Endodermal cell (in vitro differentiated cells): ENCODE data around the gene LRRC28. TPM values are rescaled to one million over a fixed set of nuclear protein-coding genes. Genes with fewer than 3 reads are reported as not detected.

Experiments
- DNase-seq: peaks from one replicate; pipeline ENCODE4 v3.0.0-alpha.2; 2017
- H3K27ac ChIP-seq: 2 replicates; pipeline ENCODE4 v1.5.1; 2013; ENCODE audit warnings: mild to moderate bottlenecking, low read depth, low read length, moderate library complexity
- H3K27me3 ChIP-seq: 2 replicates; pipeline ENCODE4 v1.6.1; 2013; ENCODE audit warnings: mild to moderate bottlenecking, low read length, moderate library complexity; ENCODE audit not compliant: insufficient read depth, control insufficient read depth, poor library complexity, severe bottlenecking
- H3K36me3 ChIP-seq: 2 replicates; pipeline ENCODE4 v1.7.0; 2013; ENCODE audit warnings: mild to moderate bottlenecking, low read length, moderate library complexity; ENCODE audit not compliant: control insufficient read depth, insufficient read depth
- H3K4me1 ChIP-seq: one replicate; pipeline ENCODE4 v1.7.0; 2013; ENCODE audit warnings: low read length; ENCODE audit not compliant: control insufficient read depth, insufficient read depth
- H3K4me3 ChIP-seq: 2 replicates; pipeline ENCODE4 v1.5.1; 2013; ENCODE audit warnings: mild to moderate bottlenecking, low read length, moderate library complexity
- H3K9ac ChIP-seq: 2 replicates; pipeline ENCODE4 v1.6.1; 2013; ENCODE audit warnings: mild to moderate bottlenecking, low read length, moderate library complexity; ENCODE audit not compliant: poor library complexity, severe bottlenecking; ENCODE audit errors: extremely low read depth
- H3K9me3 ChIP-seq: 2 replicates; pipeline ENCODE4 v1.6.1; 2013; ENCODE audit warnings: mild to moderate bottlenecking, low read length, moderate library complexity; ENCODE audit not compliant: control insufficient read depth
- H3K27ac Mint-ChIP-seq: 2 replicates; pipeline ENCODE4 v1.8.0; 2020; ENCODE audit warnings: mixed read lengths
- H3K27me3 Mint-ChIP-seq: 2 replicates; pipeline ENCODE4 v1.8.0; 2021; ENCODE audit warnings: mild to moderate bottlenecking, mixed read lengths; ENCODE audit not compliant: insufficient read depth
- H3K36me3 Mint-ChIP-seq: 2 replicates; pipeline ENCODE4 v1.8.0; 2020; ENCODE audit warnings: low read depth, mixed read lengths
- H3K4me1 Mint-ChIP-seq: 2 replicates; pipeline ENCODE4 v1.8.0; 2020; ENCODE audit warnings: mixed read lengths
- H3K4me3 Mint-ChIP-seq: 2 replicates; pipeline ENCODE4 v1.8.0; 2020; ENCODE audit warnings: mild to moderate bottlenecking, moderate library complexity, mixed read lengths
- H3K9me3 Mint-ChIP-seq: 2 replicates; pipeline ENCODE4 v1.8.0; 2020; ENCODE audit warnings: mild to moderate bottlenecking, mixed read lengths
- CTCF ChIP-seq: fragments of 200-600 bp; sonication (generic); conservative IDR thresholded peaks from 2 replicates; pipeline ENCODE4 v1.5.0; 2021; ENCODE audit warnings: antibody characterized with exemption, mild to moderate bottlenecking
- WGBS, 2 experiments: methylation state at CpG; one replicate each; pipeline versions ENCODE4 v1.1.5 to v1.1.7; 2013; ENCODE audit warnings: missing lambda C conversion rate in 2 of 2, mixed read lengths in 1 of 2; ENCODE audit not compliant: insufficient coverage in 1 of 2, insufficient read length in 1 of 2; 5-methylcytosine and 5-hydroxymethylcytosine counted together
- total RNA-seq, 2 donors: library from RNA; stranded (reverse); fragmentation: NEBNext Ultra II Directional in 1 of 2; extraction: Animal tissue kit (Norgen Biotek cat#: 25700) in 1 of 2; gene quantifications; 2 replicates in 1 of 2; 3 replicates in 1 of 2; pipeline ENCODE4 v1.2.1, GENCODE V29; 2021

The LRRC28 gene
- total RNA-seq, 2 donors from 2014 or later = 26.1 to 35.5 TPM

DNA sequence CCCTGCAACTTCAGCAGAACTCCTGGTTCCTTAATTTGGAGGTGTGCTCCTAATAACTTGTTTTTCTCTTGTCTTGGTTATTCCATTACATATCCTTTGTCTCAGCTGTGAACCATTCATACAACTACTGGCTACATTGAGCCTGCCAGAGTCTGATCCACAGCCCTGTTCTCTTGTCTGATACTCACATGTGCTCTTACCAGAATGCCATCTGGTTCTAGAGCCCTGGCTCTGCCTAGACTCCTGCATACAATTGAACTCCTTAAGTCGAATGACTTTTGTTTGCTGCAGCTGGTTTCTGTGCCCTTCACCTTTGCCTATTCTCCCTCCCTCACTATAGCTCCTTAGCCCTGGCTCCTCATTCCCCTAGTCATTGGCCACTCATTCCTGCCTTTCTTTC, 85.5 kb downstream of the LRRC28 start:
- Histone ChIP-seq H3K27ac (no peak overlapping the region), H3K9ac (no peak overlapping the region), H3K9me3 (no peaks in the 10 kb centered on the region), H3K27me3 (no peaks in the 10 kb centered on the region), H3K4me1 (no peaks in the 10 kb centered on the region), H3K36me3 (no peaks in the 10 kb centered on the region), H3K4me3 (no peak overlapping the region)
- TF ChIP-seq CTCF = no peak
- Mint-ChIP-seq H3K27me3 (no peaks in the 10 kb centered on the region), H3K9me3 (no peaks in the 10 kb centered on the region), H3K27ac (no peak overlapping the region), H3K4me1 (peaks cover 4% of the 10 kb centered on the region), H3K4me3 (no peak overlapping the region), H3K36me3 (no peaks in the 10 kb centered on the region)
- DNase-seq = no peak
- WGBS, 2 experiments = 81 to 100% methylated on average over 1 of the region's 1 CpG

DNA sequence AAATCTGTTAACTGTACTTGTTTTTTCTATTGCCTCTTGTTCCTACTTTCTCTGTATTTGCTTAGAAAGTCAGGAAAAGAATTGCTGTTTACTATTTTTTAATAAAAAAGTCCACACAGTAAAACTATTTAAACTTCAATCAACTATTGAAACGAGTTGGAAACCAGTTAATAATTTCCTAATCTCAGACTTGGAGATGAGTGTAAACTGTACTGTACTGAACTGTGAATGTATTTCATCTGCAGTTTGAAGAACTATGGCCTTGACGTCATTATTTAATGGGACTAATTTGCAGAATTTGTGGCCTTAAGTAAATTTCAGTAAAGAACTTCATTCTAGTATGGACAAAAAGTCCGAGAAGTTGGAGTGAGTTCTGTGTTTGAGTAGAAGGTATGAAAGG, 89.1 kb downstream of the LRRC28 start:
- no peaks in the 10 kb centered on the region for H3K36me3 ChIP-seq
- no peak for DNase-seq
- H3K27me3 ChIP-seq = no peaks in the 10 kb centered on the region
- H3K27ac ChIP-seq = no peak overlapping the region
- no peak overlapping the region for H3K9ac ChIP-seq
- Mint-ChIP-seq H3K36me3 (no peaks in the 10 kb centered on the region), H3K4me3 (no peak overlapping the region), H3K9me3 (no peaks in the 10 kb centered on the region), H3K27ac (no peak overlapping the region), H3K27me3 (no peaks in the 10 kb centered on the region), H3K4me1 (no peaks in the 10 kb centered on the region)
- no peaks in the 10 kb centered on the region for H3K9me3 ChIP-seq
- no peak for TF ChIP-seq CTCF
- no peak overlapping the region for H3K4me3 ChIP-seq
- H3K4me1 ChIP-seq = no peaks in the 10 kb centered on the region
- 80 to 89% methylated on average over 3 of the region's 3 CpGs for WGBS, 2 experiments

- no peak for TF ChIP-seq CTCF
- Mint-ChIP-seq H3K27me3 (no peaks in the 10 kb centered on the region), H3K36me3 (no peaks in the 10 kb centered on the region), H3K4me1 (no peaks in the 10 kb centered on the region), H3K27ac (no peak overlapping the region), H3K4me3 (no peak overlapping the region), H3K9me3 (no peaks in the 10 kb centered on the region)
- no peaks in the 10 kb centered on the region for H3K27me3 ChIP-seq
- H3K4me3 ChIP-seq = no peak overlapping the region
- no peak for DNase-seq
- no peaks in the 10 kb centered on the region for H3K36me3 ChIP-seq
- H3K27ac ChIP-seq = no peak overlapping the region
- H3K4me1 ChIP-seq = no peaks in the 10 kb centered on the region
- WGBS, 2 experiments = 100% methylated on average over 1 of the region's 1 CpG
- no peaks in the 10 kb centered on the region for H3K9me3 ChIP-seq
- no peak overlapping the region for H3K9ac ChIP-seq
Measured at GRCh38 chr15:99341786-99342185, 90.5 kb downstream of the LRRC28 start.
